ENCODE data around the gene ADAMTSL3.

DNA sequence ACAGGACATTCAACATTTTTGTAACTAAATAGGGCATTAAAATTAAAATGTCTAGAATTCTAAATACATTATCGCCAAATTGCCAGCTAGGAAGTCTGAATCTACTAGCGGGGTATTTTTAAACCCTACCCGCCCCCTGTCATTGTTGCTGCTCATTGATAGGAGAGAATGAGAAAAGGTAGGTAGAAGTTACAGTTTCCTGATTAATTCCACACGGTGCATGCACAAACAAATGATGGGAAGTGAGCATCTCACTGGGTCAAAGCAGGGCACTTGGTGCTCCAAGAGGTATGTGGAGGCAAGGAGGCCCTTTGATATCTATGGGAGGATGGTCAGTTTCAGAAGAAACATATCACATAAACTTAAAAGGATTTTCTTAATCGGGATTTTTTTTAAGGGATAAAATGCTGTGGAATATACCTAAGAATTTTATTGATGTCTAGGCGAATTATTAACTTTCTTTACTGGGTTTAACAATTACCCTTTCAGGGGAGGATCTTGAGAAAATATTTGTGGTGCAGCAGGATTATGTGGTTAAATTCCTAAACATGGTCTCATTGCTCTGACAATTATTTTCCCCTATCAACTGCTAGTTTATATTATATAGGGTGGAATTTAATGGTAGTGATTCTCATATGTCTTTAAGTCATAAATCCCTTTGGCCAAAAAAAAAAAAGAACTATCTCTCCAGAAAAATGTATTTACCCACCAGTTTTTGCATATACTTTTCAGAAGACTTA lies 345.6 kb downstream of the ADAMTSL3 start:
- TF ChIP-seq, protein P1, sequence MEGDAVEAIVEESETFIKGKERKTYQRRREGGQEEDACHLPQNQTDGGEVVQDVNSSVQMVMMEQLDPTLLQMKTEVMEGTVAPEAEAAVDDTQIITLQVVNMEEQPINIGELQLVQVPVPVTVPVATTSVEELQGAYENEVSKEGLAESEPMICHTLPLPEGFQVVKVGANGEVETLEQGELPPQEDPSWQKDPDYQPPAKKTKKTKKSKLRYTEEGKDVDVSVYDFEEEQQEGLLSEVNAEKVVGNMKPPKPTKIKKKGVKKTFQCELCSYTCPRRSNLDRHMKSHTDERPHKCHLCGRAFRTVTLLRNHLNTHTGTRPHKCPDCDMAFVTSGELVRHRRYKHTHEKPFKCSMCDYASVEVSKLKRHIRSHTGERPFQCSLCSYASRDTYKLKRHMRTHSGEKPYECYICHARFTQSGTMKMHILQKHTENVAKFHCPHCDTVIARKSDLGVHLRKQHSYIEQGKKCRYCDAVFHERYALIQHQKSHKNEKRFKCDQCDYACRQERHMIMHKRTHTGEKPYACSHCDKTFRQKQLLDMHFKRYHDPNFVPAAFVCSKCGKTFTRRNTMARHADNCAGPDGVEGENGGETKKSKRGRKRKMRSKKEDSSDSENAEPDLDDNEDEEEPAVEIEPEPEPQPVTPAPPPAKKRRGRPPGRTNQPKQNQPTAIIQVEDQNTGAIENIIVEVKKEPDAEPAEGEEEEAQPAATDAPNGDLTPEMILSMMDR (IDR thresholded peaks at IDR 0.05) = no peak
- no peak for TF ChIP-seq ZFX (IDR thresholded peaks at IDR 0.05; ENCODE audit: borderline replicate concordance)
